Naive B cell (primary cell): Measurements from ENCODE around the gene SOBP. TPM values are rescaled to one million over a fixed set of nuclear protein-coding genes. Genes with fewer than 3 reads are reported as not detected.

ENCODE experiments used
- ATAC-seq, 2 donors: fragments of 150-1000 bp; cut with Tn5 transposase; 2 replicates each; pipeline ENCODE4 v1.10.0; 2021; ENCODE audit warnings: low read depth in 2 of 2, mild to moderate bottlenecking in 2 of 2, moderate library complexity in 2 of 2
- DNase-seq: peaks from one replicate; pipeline ENCODE4 v3.0.0; 2022
- H3K27ac Mint-ChIP-seq, 6 donors: one replicate each; pipeline ENCODE4 v1.8.0; 2020 to 2022; ENCODE audit warnings: mild to moderate bottlenecking in 6 of 6, mixed read lengths in 6 of 6, moderate library complexity in 5 of 6, inconsistent platforms in 2 of 6
- H3K27me3 Mint-ChIP-seq, 3 donors: one replicate each; pipeline ENCODE4 v1.8.0; 2021 to 2022; ENCODE audit warnings: mixed read lengths in 3 of 3, mild to moderate bottlenecking in 1 of 3
- H3K36me3 Mint-ChIP-seq, 2 donors: one replicate each; pipeline ENCODE4 v1.8.0; 2020 to 2022; ENCODE audit warnings: mixed read lengths in 2 of 2, inconsistent platforms in 1 of 2, mild to moderate bottlenecking in 1 of 2
- H3K4me1 Mint-ChIP-seq, 3 donors: one replicate each; pipeline ENCODE4 v1.8.0; 2020 to 2022; ENCODE audit warnings: mixed read lengths in 3 of 3, inconsistent platforms in 1 of 3, mild to moderate bottlenecking in 1 of 3, moderate library complexity in 1 of 3
- H3K4me3 Mint-ChIP-seq, 8 donors: one replicate each; pipeline ENCODE4 v1.8.0; 2020 to 2022; ENCODE audit warnings: mild to moderate bottlenecking in 8 of 8, mixed read lengths in 8 of 8, moderate library complexity in 8 of 8, inconsistent platforms in 2 of 8
- H3K9me3 Mint-ChIP-seq, 7 donors: one replicate each; pipeline ENCODE4 v1.8.0; 2020 to 2022; ENCODE audit warnings: mixed read lengths in 7 of 7, mild to moderate bottlenecking in 5 of 7, inconsistent platforms in 2 of 7, moderate library complexity in 1 of 7
- polyA plus RNA-seq, 6 donors: library from polyadenylated mRNA; unstranded; fragments of 300-500 nt; fragmentation: Illumina TruSeq; gene quantifications; one replicate each; pipeline ENCODE4 v1.2.3, GENCODE V29; 2021; ENCODE audit warnings: low read depth in 6 of 6

Gene SOBP, protein sequence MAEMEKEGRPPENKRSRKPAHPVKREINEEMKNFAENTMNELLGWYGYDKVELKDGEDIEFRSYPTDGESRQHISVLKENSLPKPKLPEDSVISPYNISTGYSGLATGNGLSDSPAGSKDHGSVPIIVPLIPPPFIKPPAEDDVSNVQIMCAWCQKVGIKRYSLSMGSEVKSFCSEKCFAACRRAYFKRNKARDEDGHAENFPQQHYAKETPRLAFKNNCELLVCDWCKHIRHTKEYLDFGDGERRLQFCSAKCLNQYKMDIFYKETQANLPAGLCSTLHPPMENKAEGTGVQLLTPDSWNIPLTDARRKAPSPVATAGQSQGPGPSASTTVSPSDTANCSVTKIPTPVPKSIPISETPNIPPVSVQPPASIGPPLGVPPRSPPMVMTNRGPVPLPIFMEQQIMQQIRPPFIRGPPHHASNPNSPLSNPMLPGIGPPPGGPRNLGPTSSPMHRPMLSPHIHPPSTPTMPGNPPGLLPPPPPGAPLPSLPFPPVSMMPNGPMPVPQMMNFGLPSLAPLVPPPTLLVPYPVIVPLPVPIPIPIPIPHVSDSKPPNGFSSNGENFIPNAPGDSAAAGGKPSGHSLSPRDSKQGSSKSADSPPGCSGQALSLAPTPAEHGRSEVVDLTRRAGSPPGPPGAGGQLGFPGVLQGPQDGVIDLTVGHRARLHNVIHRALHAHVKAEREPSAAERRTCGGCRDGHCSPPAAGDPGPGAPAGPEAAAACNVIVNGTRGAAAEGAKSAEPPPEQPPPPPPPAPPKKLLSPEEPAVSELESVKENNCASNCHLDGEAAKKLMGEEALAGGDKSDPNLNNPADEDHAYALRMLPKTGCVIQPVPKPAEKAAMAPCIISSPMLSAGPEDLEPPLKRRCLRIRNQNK
- polyA plus RNA-seq, result 1 to 10 TPM; 1.7 to 4.3 (median 2.3) TPM

DNA sequence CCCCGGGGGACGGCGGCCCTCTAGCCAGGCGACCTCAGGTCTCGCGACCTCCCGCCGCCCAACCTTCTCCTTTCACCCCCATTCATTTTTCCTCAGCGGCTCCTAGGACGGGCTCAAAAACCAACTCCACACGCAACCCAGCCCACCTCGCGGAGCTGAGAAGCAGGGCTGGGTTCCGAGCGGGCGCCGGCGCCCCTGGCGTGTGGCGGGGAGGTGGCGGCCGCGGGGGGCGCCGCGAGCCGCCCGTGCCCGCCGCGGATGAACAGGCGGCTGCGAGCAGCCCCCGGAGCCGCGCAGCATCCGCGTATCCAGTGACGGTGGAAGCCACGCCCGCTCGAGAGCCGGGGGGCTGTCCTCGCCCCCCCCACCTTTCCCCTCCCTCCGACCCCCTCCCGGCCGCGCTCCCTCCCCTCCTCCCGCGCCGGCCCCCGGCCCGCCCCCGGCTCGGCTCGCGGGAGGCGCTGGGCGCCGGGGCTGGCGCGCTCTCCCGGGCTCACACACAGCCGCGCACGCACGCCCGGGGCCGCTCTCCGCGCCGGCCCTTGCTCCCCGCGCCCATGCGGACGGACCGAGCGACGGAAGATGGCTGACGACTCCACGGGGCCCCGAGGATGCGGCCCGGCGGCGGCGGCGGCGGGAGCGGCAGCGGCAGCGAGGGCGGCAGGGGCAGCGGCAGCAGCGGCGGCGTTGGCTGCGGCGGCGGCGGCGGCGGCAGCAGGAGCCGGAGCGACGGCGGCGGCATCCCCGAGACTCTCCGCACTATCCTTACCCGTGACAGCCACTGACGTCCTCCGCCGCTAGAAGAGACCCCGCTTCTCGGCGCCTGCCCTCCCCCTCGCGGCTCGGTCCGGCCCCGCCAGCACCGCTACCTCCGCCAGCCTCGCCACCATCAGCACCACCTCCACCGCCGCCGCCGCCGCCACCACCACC is at the start of gene SOBP:
SOBP (plus strand) TSS at position 482 of the 930 bp plus-strand sequence. CDS start 500 bp downstream, outside the sequence.
- H3K36me3 Mint-ChIP-seq, result peaks cover 0 to 8% of the 10 kb centered on the region in 2 donors
- peaks cover 25 to 39% (median 37%) of the 10 kb centered on the region in 3 donors for H3K27me3 Mint-ChIP-seq
- peak; percentile 46 for DNase-seq
- peaks cover 24 to 25% (median 25%) of the 10 kb centered on the region in 3 donors for H3K4me1 Mint-ChIP-seq
- no peaks in the 10 kb centered on the region for H3K9me3 Mint-ChIP-seq
- peak; percentile 65 to 69 for ATAC-seq
- H3K4me3 Mint-ChIP-seq, result peak within 1 kb of the TSS; percentile 89 to 96 (median 94)
- peak within 1 kb of the TSS in 5 of 6 donors; percentile 37 to 73 (median 60) for H3K27ac Mint-ChIP-seq

DNA sequence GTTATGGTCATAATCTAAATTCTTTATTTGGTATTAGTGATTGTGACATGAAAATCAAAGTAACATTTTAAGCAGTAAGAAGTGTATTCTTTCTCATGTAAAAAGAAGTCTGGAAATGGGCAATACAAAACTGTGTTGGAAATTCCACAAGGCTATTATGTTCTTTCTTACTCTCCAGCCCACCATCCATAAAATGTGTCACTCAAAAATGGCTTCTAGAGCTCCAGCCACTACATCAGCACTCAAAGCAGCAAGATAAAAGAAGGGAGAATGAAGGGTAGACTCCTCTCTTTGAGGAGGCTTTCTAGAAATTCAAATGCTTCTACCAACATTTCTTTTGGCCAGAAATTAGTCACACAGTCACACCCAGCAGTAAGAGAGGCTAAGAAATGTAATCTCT is 49.0 kb upstream of the SOBP start:
- peaks cover 5 to 8% of the 10 kb centered on the region in 2 donors for H3K36me3 Mint-ChIP-seq
- DNase-seq (no peak), ATAC-seq (no peak)
- peaks cover 2 to 6% (median 4%) of the 10 kb centered on the region in 7 donors for H3K9me3 Mint-ChIP-seq
- no peak overlapping the region for H3K27ac Mint-ChIP-seq
- H3K4me1 Mint-ChIP-seq, result peaks cover 11 to 27% (median 21%) of the 10 kb centered on the region in 3 donors
- H3K27me3 Mint-ChIP-seq, result no peaks in the 10 kb centered on the region
- H3K4me3 Mint-ChIP-seq, result no peak overlapping the region

DNA sequence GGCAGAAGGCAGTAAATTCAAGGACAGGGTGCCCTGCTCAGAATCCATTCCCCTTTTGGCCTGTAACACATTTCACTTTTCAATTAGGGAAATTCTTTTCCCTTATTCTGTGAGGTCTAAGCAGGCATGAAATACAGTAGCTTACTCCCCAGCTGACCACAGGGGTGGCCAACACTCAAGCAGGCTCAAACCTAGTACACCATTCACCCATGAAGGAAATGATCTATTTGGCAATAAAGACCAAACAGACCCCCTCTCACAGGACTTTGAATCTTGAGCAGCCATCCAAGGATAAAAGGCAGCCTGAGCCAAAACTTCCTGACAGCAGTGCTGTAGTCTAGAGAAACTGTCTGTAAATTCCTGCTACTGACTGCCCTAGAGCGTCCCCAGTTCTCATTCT is 48.2 kb upstream of the SOBP start:
- ATAC-seq (no peak), DNase-seq (no peak)
- Mint-ChIP-seq H3K9me3 (peaks cover 4 to 11% (median 9%) of the 10 kb centered on the region in 7 donors), H3K4me1 (peaks cover 11 to 27% (median 21%) of the 10 kb centered on the region in 3 donors), H3K27me3 (no peaks in the 10 kb centered on the region), H3K27ac (no peak overlapping the region), H3K4me3 (no peak overlapping the region), H3K36me3 (peaks cover 7 to 13% of the 10 kb centered on the region in 2 donors)

DNA sequence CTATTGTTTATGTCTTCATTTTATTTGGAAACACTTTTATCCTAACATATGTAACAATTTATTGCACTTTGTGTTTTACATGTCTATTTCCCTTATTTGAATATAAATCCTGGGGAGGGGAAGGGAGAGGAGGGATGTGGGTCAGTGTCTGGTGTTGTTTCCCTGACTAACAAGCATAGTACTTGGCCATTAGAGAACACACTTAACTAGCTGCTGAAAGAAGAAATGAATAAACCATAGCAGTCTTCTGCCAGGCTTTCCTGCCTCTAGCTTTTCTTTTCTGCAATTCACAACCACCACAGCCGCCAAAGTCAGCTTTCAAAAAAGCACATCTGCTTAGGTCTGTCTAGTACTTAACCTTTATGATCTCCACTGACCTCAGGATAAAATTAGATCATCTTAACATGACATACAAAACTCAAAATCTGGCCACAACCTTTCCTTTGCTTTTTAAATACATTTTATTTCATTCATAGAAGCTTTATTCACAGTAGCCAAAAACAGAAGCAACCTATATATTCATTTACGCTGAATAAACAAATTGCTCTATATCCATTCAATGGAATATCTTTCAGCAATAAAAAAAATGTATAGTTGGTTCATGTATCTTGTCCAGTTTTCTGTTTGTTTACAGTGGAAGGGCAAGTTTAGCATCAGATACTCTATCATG is 46.8 kb upstream of the SOBP start:
- no peak for DNase-seq
- H3K4me1 Mint-ChIP-seq, result peaks cover 6 to 21% (median 16%) of the 10 kb centered on the region in 3 donors
- no peak for ATAC-seq
- H3K4me3 Mint-ChIP-seq, result no peak overlapping the region
- peaks cover 4 to 25% (median 21%) of the 10 kb centered on the region in 7 donors for H3K9me3 Mint-ChIP-seq
- no peaks in the 10 kb centered on the region for H3K27me3 Mint-ChIP-seq
- H3K27ac Mint-ChIP-seq, result no peak overlapping the region
- peaks cover 9 to 21% of the 10 kb centered on the region in 2 donors for H3K36me3 Mint-ChIP-seq

DNA sequence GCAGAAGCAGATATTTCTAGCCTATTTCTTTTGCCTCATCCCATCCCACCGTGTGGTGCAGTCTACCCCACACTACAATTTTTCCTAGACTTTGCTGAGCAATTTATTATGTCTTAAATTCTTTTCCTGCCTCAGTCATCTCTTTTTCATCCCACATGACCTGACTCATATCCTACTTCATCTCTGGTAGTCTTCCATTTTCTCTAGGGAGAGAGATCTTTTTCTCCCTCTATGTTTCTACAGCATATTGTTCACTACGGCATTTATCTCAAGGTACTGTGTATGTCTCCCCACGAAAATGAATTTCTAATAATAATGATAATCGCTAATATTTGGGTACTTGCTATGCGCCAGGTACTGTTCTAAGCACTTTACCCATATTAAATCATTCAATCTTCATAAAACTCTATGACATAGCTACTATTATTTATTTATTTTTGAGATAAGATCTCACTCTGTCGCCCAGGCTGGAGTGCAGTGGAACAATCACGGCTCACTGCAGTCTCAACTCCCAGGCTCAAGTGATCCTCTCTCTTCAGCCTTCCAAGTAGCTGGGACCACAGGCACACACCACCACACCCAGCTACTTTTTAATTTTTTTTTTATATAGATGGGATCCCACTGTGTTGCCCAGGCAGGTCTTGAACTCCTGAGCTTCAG is 46.2 kb upstream of the SOBP start:
- H3K4me3 Mint-ChIP-seq, result peak overlapping the region in 1 of 8 donors; percentile 24
- peaks cover 10 to 31% (median 28%) of the 10 kb centered on the region in 7 donors for H3K9me3 Mint-ChIP-seq
- DNase-seq, result no peak
- H3K36me3 Mint-ChIP-seq, result peaks cover 15 to 28% of the 10 kb centered on the region in 2 donors
- no peak overlapping the region for H3K27ac Mint-ChIP-seq
- H3K4me1 Mint-ChIP-seq, result peaks cover 6 to 22% (median 21%) of the 10 kb centered on the region in 3 donors
- H3K27me3 Mint-ChIP-seq, result no peaks in the 10 kb centered on the region
- ATAC-seq, result no peak

DNA sequence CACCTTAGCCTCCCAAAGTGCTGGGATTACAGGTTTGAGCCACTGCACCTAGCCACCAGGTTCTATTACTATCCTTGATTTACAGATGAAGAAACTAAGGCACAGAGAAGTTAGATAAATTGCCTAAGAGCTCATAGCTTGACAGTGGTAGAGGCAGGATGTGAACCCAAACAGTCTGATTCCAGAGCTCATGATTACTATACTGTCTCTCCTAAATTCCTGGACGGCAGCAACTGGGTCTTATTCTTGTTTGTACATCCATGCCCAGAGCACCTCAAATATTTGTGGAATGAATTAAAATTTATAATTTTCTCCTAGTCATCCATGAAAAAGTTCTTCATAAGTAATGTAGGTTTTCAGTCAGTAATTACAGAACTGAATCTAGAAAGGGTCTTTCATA is 45.6 kb upstream of the SOBP start:
- no peaks in the 10 kb centered on the region for H3K27me3 Mint-ChIP-seq
- H3K4me3 Mint-ChIP-seq, result peak overlapping the region in 1 of 8 donors; percentile 24
- H3K4me1 Mint-ChIP-seq, result peaks cover 6 to 22% (median 21%) of the 10 kb centered on the region in 3 donors
- H3K27ac Mint-ChIP-seq, result no peak overlapping the region
- peaks cover 21 to 33% of the 10 kb centered on the region in 2 donors for H3K36me3 Mint-ChIP-seq
- no peak for ATAC-seq
- DNase-seq, result no peak
- H3K9me3 Mint-ChIP-seq, result peaks cover 10 to 37% (median 33%) of the 10 kb centered on the region in 7 donors

DNA sequence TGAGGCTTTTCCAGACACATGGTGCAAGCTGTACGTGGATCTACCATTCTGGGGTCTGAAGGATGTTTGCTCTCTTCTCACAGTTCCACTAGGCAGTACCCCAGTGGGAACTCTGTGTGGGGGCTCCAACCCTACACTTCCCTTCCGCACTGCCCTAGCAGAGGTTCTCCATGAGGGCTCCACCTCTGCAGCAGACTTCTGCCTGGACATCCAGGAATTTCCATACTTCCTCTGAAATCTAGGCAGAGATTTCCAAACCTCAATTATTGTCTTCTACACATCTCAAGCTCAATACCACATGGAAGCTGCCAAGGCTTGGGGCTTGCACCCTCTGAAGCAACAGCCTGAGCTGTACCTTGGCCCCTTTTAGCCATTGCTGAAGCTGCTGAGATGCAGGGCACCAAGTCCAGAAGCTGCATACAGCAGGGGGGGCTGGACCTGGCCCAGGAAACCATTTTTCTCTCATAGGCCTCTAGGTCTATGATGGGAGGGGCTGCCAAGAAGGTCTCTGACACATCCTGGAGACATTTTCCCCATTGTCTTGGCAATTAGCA is 42.2 kb upstream of the SOBP start:
- Mint-ChIP-seq H3K36me3 (peaks cover 31 to 54% of the 10 kb centered on the region in 2 donors), H3K27me3 (no peaks in the 10 kb centered on the region), H3K4me1 (peaks cover 15 to 20% (median 18%) of the 10 kb centered on the region in 3 donors), H3K27ac (peak overlapping the region in 1 of 6 donors; percentile 53), H3K4me3 (peak overlapping the region in 1 of 8 donors; percentile 18), H3K9me3 (peaks cover 13 to 51% (median 44%) of the 10 kb centered on the region in 7 donors)
- no peak for DNase-seq
- ATAC-seq, result no peak

DNA sequence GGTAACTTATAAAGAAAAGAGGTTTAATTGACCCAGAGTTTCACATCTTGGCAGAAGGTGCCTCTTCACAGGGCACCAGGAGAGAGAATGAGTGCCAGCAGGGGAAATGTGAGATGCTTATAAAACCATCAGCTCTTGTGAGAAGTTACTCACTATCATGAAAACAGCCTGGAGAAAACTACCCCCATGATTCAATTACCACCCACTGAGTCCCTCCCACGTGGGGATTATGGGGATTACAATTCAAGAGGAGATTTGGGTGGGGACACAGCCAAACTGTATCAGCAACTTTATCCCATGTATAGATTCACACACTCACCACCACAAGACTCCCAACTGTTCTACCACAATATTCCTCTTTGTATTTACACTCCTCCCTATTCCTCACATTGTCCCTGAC is 41.1 kb upstream of the SOBP start:
- H3K4me3 Mint-ChIP-seq, result no peak overlapping the region
- DNase-seq, result no peak

DNA sequence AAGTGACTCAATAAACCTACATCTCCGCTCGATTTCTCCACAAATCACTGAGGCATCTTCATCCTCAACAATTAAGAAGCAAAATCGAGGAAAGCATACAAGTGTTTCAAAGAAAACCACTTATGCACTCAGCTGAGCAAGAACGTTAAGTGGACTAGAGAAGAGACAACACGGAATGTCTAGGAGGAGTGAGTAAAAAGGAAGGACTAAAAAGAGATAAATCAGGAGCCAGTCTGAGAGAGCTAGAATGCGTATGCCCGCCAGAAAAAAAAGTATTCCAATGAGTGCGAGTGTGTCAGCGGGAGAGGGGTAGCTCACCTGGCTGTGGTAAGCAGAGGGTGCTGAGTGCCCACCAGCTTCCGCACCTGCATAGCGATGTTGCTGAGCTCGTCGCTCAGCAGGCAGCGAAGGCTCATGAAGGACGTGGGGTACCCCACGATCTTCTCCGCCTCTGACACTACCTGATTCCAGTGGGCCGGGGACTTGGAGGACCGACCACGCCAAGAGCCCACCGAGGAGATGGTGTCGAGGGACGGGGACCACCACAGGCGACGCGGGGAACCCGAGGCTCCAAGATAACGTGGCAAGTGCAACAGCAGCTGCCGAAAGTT is 31.1 kb upstream of the SOBP start:
- H3K27me3 Mint-ChIP-seq, result no peaks in the 10 kb centered on the region
- no peaks in the 10 kb centered on the region for H3K36me3 Mint-ChIP-seq
- DNase-seq (no peak), ATAC-seq (peak; percentile 15 to 27)
- H3K4me3 Mint-ChIP-seq, result peak overlapping the region; percentile 94 to 99 (median 99)
- peaks cover 16 to 36% (median 26%) of the 10 kb centered on the region in 3 donors for H3K4me1 Mint-ChIP-seq
- H3K9me3 Mint-ChIP-seq, result no peaks in the 10 kb centered on the region
- H3K27ac Mint-ChIP-seq, result peak overlapping the region; percentile 16 to 98 (median 96)

More for the DNA sequence above, 41.1 kb upstream of the SOBP start:
- Mint-ChIP-seq H3K9me3 (peaks cover 12 to 51% (median 44%) of the 10 kb centered on the region in 7 donors), H3K36me3 (peaks cover 37 to 54% of the 10 kb centered on the region in 2 donors), H3K4me1 (peaks cover 12 to 16% (median 15%) of the 10 kb centered on the region in 3 donors), H3K27ac (no peak overlapping the region), H3K27me3 (no peaks in the 10 kb centered on the region)
- ATAC-seq, result no peak

DNA sequence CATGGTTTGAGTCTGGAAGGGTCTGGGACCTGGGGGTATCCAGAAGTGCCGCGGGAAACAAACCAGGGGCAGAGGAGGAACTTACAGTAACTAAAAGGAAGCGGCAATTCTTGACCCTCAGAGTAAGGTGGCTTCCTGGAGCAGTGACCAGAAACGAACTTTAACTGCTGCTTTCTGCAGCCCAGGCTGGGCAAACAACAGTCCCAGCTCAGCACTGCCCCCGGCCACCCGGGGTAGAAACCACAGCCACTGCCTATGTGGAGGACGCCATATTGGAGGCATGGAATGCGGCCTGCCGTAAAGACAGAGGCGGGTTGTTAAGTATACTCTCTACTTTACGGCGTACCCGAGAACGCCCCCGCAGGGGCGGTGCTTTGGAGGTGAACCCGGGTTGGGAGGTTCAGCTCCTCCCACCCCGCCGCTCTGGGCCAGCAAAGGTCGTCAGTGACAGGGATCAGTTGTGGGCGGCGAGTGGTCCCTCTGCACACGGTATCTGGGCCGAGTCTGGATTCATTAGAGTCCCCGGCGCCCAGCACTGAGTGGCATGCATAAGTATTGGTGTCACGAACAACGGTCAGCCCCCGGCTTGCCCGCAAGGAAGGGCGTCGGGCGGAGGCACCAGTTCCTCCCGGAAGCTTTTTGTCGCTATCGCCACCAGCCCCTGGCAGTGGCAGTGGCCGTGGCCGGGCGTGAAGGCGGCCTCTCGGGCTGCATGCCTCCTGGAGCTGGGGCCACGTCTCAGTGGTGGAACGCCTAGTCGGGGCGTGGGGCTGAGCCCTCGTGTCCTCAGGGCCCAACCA is 30.4 kb upstream of the SOBP start, which contains the start of gene PDSS2:
PDSS2 (minus strand) TSS at position 282 of the 800 bp plus-strand sequence; CDS start at position 3, 279 bp downstream.
- no peaks in the 10 kb centered on the region for H3K36me3 Mint-ChIP-seq
- ATAC-seq (peak; percentile 92 to 95), DNase-seq (peak; percentile 96)
- H3K9me3 Mint-ChIP-seq, result no peaks in the 10 kb centered on the region
- no peaks in the 10 kb centered on the region for H3K27me3 Mint-ChIP-seq
- peaks cover 16 to 36% (median 26%) of the 10 kb centered on the region in 3 donors for H3K4me1 Mint-ChIP-seq
- H3K27ac Mint-ChIP-seq, result peak within 1 kb of the TSS; percentile 77 to 98 (median 96)
- peak within 1 kb of the TSS; percentile 94 to 99 (median 99) for H3K4me3 Mint-ChIP-seq
